Stimulated activated CD4-positive, alpha-beta T cell treated with anti-CD3 and anti-CD28 coated beads, Interleukin-12 subunit alpha, Interleukin-12 subunit beta, amount 100 ng/mL, for 4 hours (primary cell): ENCODE data around the gene PRKACB.
"Not testable (repeated sequence)": the region's sequence is repeated elsewhere in the genome, so short reads cannot be mapped to it uniquely, and the experiment has no call there.

Experiments used
- DNase-seq: peaks from one replicate; pipeline ENCODE4 v3.0.0-alpha.2; 2020

Gene PRKACB

GRCh38 chr1:84272401-84272800 is 128.3 kb downstream of the PRKACB start:
- DNase-seq = no peak

DNA sequence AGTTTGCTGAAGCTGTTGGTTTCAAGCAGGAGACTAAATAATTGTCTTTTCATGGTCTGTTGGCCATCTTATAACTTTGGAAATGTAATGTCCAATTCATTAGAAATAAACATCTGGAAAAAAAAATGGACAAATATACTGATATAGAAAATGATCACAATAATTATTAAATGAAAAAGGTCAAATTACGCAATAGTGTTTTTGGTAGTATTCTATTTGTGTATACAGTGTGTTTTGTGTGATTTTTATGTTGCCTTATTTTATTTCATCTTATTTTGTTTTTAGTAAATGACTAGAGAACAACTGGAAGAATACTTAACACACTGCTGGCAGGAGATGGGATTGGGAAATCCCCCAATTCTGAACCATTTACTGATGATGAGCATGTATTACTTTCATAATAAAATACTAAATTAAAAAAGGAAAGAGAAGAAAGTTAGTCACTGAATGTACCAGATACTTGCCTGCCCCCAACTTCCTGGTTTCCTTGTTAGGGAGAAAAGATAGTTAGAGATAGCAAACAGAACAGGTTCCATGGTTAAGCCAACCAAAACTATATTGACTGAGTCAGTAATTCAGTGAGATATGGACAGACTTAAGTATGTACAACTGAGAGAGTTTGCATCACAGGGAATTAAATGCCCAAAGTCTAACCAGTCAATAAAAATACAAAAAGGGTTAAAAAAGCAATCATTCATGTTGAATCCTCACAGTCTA is 133.4 kb downstream of the PRKACB start:
- DNase-seq = no peak

GRCh38 chr1:84278905-84279304 is 134.8 kb downstream of the PRKACB start:
- DNase-seq = no peak

DNA sequence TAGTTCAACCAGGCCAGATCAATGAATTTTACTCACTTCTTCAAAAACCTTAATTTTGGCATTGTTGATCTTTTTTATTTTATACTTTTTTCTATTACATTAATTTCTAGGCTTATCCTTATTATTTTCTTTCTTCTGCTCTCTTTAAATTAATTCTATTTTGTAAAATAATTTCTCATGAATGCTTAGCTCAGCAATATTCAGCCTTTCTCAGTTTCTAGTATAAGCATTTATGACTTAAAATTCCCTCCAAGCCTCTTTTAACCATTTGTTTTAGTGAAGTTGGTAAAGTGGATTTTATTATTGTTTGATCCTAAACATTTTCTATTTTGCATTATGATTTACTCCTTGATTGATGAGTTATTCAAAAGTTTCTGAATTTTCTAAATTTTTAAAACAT is 136.8 kb downstream of the PRKACB start:
- DNase-seq = no peak

- no peak for DNase-seq
Observed at GRCh38 chr1:84282780-84283333, 138.8 kb downstream of the PRKACB start.

- DNase-seq = no peak
Observed at GRCh38 chr1:84283381-84283780, 139.3 kb downstream of the PRKACB start.

DNA sequence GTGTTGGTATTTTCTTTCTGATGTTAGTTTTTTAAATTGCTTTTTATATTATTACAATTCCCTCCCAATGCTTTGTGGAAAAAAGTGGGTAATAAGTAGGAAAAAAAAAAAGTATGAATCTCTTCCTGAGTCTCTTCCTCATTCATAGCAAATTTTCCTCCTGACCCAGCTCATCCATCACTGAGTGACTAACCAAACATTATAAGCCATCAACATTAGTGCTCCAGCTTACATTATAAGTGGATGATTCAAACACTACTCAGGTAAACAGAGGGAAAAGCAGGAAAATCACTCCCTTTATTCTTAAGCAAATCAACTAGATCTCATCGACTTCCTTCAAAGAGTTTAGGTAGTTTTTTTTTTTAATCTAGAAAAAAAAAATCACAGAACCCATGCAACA is 142.0 kb downstream of the PRKACB start:
- no peak for DNase-seq

GRCh38 chr1:84287389-84287788 is 143.3 kb downstream of the PRKACB start:
- DNase-seq = not testable (repeated sequence)
